Stimulated activated naive B cell treated with anti-CD40 and anti-IgM and Interleukin-4, amounts not matched to agents 10 μg/mL and 1 μg/mL and 100 μg/mL, for 72 hours (primary cell): ENCODE data around the gene STX18.
"Not testable (repeated sequence)": the region's sequence is repeated elsewhere in the genome, so short reads cannot be mapped to it uniquely, and the experiment has no call there.

ENCODE experiments used
- ATAC-seq, 2 donors: fragments of 150-1000 bp; cut with Tn5 transposase; replicated peaks; 2 replicates each; pipeline ENCODE4 v1.10.0; 2021; ENCODE audit warnings: moderate library complexity in 1 of 2
- DNase-seq: peaks from one replicate; pipeline ENCODE4 v3.0.0; 2021
- H3K27ac Mint-ChIP-seq: one replicate; pipeline ENCODE4 v1.8.0; 2022; ENCODE audit warnings: mild to moderate bottlenecking, mixed read lengths
- H3K27me3 Mint-ChIP-seq, 2 donors: one replicate each; pipeline ENCODE4 v1.8.0; 2022; ENCODE audit warnings: mixed read lengths in 2 of 2
- H3K36me3 Mint-ChIP-seq, 2 donors: one replicate each; pipeline ENCODE4 v1.8.0; 2022; ENCODE audit warnings: mixed read lengths in 2 of 2, mild to moderate bottlenecking in 1 of 2
- H3K4me1 Mint-ChIP-seq, 2 donors: one replicate each; pipeline ENCODE4 v1.8.0; 2022; ENCODE audit warnings: mixed read lengths in 2 of 2, mild to moderate bottlenecking in 1 of 2
- H3K4me3 Mint-ChIP-seq, 2 donors: one replicate each; pipeline ENCODE4 v1.8.0; 2022; ENCODE audit warnings: mild to moderate bottlenecking in 2 of 2, mixed read lengths in 2 of 2, moderate library complexity in 1 of 2
- H3K9me3 Mint-ChIP-seq, 2 donors: one replicate each; pipeline ENCODE4 v1.8.0; 2022; ENCODE audit warnings: mixed read lengths in 2 of 2, mild to moderate bottlenecking in 1 of 2

STX18 gene

DNA sequence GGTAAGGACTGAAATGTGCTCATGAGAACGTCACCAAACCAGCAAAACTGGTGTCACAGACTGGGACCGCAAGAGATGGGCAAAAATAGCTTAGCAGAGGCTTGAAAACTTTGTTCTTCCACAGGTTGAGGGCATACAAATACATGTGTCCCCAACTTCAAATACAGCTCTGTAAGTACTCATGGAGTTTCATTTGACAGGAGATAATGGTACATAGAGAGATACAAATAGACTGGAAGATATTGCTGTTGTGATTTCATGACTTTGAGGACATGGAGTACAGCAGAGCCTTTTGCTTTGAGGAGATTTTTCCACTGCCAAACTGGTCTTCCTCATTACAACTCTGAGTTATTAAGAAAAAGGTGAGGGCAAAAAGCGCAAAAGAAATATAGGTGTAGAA is 70.7 kb downstream of the STX18 start:
- DNase-seq (no peak), ATAC-seq (no peak)
- Mint-ChIP-seq H3K4me3 (no peak overlapping the region), H3K4me1 (peaks cover 3 to 10% of the 10 kb centered on the region in 2 donors), H3K36me3 (peaks cover 31 to 48% of the 10 kb centered on the region in 2 donors), H3K9me3 (peaks cover 0 to 2% of the 10 kb centered on the region in 2 donors), H3K27ac (no peak overlapping the region), H3K27me3 (no peaks in the 10 kb centered on the region)

DNA sequence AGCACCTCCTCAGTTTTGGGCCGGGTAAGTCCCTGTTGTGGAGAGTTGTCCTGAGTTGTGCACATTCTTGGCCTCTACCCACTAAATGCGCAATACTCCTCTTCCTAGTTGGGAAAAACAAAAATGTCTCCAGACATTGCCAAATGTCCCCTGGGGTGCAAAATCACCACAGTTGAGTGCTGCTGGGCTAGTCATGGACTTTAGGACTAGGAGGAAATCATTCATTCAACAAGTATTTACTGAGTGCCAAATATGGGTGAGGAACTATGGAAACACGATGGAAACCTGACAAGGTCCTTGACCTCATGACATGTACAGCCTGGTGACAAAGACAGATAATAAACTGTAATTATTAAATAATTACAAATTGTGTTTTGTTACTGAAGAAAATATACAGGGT is 71.6 kb downstream of the STX18 start:
- Mint-ChIP-seq H3K27ac (no peak overlapping the region), H3K36me3 (peaks cover 41 to 58% of the 10 kb centered on the region in 2 donors), H3K27me3 (no peaks in the 10 kb centered on the region), H3K9me3 (peaks cover 6 to 7% of the 10 kb centered on the region in 2 donors), H3K4me1 (peaks cover 3 to 10% of the 10 kb centered on the region in 2 donors), H3K4me3 (no peak overlapping the region)
- DNase-seq (no peak), ATAC-seq (no peak)

DNA sequence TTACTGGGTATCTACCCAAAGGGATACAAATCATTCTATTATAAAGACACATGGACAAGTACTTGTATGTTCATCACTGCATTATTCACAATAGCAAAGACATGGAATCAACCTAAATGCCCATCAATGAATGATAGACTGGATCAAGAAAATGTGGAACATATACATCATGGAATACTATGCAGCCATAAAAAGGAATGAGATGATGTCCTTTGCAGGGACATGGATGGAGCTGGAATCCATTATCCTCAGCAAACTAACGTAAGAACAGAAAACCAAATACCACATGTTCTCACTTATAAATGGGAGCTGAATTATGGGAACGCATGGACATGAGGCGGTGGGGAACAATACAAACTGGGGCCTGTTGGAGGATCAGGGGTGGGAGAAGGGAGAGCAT is 76.6 kb downstream of the STX18 start:
- not testable (repeated sequence) for H3K4me1 Mint-ChIP-seq, ATAC-seq, H3K4me3 Mint-ChIP-seq, H3K27ac Mint-ChIP-seq, DNase-seq, H3K9me3 Mint-ChIP-seq, H3K27me3 Mint-ChIP-seq
- H3K36me3 Mint-ChIP-seq: peaks cover 44 to 64% of the 10 kb centered on the region in 2 donors

DNA sequence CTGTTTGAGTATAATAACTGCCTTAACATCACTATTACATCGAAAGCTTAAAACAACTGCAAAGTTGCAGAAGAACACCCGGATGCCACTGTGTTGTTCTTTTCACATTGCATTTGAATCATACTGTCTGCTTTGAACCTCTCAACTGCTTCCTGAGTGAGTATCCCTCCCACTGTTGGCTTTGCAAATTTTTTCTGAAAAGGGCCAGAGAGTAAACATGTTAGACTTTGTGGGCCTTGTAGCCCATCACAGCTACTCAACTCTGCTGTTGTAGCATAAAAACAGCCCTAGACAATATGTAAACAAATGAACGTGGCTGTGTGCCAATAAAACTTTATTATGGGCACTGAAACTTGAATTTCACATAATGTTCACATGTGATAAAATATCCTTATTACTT is 78.9 kb downstream of the STX18 start:
- Mint-ChIP-seq H3K27ac (no peak overlapping the region), H3K27me3 (no peaks in the 10 kb centered on the region), H3K4me1 (peaks cover 0 to under 1% of the 10 kb centered on the region in 2 donors), H3K36me3 (peaks cover 44 to 69% of the 10 kb centered on the region in 2 donors), H3K4me3 (no peak overlapping the region), H3K9me3 (peaks cover 6 to 7% of the 10 kb centered on the region in 2 donors)
- DNase-seq: no peak
- no peak for ATAC-seq

DNA sequence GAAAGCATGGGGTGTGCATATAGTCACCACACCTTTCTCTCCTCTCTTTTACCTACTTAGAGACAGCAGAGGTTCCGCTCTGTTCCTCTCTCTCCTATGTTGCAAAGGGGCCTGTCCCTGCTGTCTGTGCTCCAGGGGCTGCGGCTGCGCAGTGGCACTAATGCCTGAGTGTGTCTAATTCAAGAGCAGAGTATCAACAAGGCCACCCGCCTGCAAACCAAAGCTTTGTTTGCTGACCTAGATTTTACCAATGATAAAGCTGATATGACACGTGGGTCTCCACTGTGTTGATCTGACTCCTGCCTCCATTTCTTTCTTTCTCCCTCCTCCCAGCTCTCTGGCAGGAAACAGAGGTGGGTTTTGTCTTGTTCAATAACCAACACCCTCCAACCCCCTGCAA is 80.0 kb downstream of the STX18 start:
- no peak for ATAC-seq
- Mint-ChIP-seq H3K9me3 (peaks cover 6 to 7% of the 10 kb centered on the region in 2 donors), H3K27me3 (no peaks in the 10 kb centered on the region), H3K4me3 (no peak overlapping the region), H3K4me1 (peaks cover 0 to 4% of the 10 kb centered on the region in 2 donors), H3K27ac (no peak overlapping the region), H3K36me3 (peaks cover 38 to 63% of the 10 kb centered on the region in 2 donors)
- DNase-seq: no peak

DNA sequence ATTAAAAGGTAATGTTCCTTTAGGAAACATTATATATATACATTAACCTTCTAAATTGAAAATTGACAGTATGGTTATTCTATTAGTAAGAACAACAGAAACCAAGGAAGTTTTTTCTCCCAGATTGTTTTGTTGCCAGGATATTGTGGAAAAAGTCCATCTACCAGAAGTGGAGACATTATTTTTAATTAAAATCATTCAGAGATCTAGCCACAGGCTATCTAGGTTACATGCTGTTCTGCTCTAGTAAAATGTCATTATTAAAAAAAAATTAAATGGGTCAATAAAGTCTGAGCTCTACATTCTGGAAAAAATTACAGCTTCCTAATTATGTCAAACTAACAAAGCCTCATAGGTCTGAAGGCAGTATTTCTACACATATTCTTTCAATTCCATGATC is 80.7 kb downstream of the STX18 start:
- Mint-ChIP-seq H3K4me3 (no peak overlapping the region), H3K27ac (no peak overlapping the region)

DNA sequence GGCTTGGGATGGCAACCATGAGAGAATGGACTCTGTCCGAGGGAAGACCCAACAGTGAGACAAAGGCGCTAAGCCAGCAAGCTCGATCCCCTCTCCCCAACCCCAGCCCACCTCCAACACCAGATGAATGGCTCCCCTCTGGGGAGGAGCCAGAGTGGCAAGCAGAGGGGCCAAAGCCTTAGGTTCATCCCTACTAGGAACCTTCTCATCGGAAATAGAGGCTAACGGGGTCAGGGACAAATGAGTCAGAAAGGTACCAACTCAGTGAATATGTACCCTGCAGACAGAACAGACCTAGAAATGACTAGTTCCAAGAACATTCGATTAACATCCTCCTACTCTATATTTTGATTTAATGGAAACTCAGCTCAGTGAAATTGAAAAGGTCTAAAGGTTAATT is 81.1 kb downstream of the STX18 start:
- DNase-seq: no peak
- Mint-ChIP-seq H3K27ac (no peak overlapping the region), H3K9me3 (peaks cover under 1 to 4% of the 10 kb centered on the region in 2 donors), H3K27me3 (no peaks in the 10 kb centered on the region), H3K36me3 (peaks cover 34 to 59% of the 10 kb centered on the region in 2 donors), H3K4me1 (peaks cover 0 to 4% of the 10 kb centered on the region in 2 donors), H3K4me3 (no peak overlapping the region)
- no peak for ATAC-seq

More for the DNA sequence above, 80.7 kb downstream of the STX18 start:
- H3K36me3 Mint-ChIP-seq: peaks cover 38 to 63% of the 10 kb centered on the region in 2 donors
- no peaks in the 10 kb centered on the region for H3K27me3 Mint-ChIP-seq
- ATAC-seq: no peak
- H3K4me1 Mint-ChIP-seq: peaks cover 0 to 4% of the 10 kb centered on the region in 2 donors
- DNase-seq: no peak
- H3K9me3 Mint-ChIP-seq: peaks cover 4 to 7% of the 10 kb centered on the region in 2 donors

DNA sequence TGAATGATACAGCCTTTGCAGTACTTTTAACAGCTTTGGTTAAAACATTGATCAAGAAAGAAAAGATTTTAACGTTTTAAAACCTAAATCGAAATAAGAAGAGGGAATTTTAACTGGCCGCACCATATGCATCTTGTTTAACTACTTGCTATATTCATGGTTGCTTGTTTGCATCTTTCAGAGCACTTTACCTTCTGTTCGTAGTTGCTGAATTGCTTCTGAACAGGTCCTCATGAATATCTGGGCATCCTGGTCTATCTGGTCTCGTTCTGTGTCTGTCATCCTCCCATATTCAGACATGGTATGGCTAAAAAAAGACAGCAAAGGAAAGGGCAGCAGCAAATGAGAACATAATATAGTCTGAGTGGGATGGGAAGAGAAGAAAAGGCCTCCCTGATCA is 82.7 kb downstream of the STX18 start:
- no peaks in the 10 kb centered on the region for H3K9me3 Mint-ChIP-seq
- no peak overlapping the region for H3K4me3 Mint-ChIP-seq
- no peak for ATAC-seq
- peaks cover 0 to 4% of the 10 kb centered on the region in 2 donors for H3K4me1 Mint-ChIP-seq
- no peak for DNase-seq
- no peaks in the 10 kb centered on the region for H3K27me3 Mint-ChIP-seq
- no peak overlapping the region for H3K27ac Mint-ChIP-seq
- H3K36me3 Mint-ChIP-seq: peaks cover 22 to 48% of the 10 kb centered on the region in 2 donors

DNA sequence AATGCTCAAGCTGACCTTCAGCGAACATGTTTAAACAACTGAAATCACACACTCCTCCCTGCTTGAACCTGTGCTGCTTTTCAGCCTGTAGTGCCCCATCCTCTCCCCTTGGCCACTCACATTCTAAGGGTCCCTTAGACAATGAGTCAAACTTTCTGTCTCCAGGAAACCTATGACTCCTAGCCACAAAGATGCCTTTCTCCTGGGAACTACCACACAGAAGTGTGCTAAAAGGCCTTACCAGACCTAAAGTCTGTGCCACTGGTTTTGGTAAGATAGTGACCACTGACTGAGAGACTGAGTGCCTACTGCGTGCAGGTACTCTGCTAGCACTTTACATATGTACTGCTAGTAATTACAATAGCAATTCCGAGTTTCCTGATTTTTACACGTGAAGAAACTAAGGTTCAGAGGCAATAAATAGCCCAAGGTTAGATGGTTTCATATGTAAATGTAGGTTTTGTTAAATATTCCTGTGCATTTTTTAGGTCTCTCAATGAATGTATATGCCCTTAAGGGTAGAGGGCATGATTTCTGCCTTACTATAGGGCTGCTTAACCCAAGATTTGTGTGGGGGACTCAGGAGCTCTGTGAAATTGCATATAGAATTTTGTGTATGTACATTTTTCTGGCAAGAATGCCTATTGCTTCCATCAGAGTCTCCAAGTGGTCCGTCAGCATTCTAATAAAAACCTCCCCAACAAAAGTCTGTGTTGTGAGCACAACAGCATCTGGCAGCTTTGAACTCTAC is 83.9 kb downstream of the STX18 start:
- peaks cover 29 to 57% of the 10 kb centered on the region in 2 donors for H3K36me3 Mint-ChIP-seq
- H3K4me1 Mint-ChIP-seq: peaks cover 0 to 4% of the 10 kb centered on the region in 2 donors
- H3K4me3 Mint-ChIP-seq: no peak overlapping the region
- no peak overlapping the region for H3K27ac Mint-ChIP-seq
- H3K9me3 Mint-ChIP-seq: no peaks in the 10 kb centered on the region
- no peaks in the 10 kb centered on the region for H3K27me3 Mint-ChIP-seq
- ATAC-seq: no peak
- no peak for DNase-seq

DNA sequence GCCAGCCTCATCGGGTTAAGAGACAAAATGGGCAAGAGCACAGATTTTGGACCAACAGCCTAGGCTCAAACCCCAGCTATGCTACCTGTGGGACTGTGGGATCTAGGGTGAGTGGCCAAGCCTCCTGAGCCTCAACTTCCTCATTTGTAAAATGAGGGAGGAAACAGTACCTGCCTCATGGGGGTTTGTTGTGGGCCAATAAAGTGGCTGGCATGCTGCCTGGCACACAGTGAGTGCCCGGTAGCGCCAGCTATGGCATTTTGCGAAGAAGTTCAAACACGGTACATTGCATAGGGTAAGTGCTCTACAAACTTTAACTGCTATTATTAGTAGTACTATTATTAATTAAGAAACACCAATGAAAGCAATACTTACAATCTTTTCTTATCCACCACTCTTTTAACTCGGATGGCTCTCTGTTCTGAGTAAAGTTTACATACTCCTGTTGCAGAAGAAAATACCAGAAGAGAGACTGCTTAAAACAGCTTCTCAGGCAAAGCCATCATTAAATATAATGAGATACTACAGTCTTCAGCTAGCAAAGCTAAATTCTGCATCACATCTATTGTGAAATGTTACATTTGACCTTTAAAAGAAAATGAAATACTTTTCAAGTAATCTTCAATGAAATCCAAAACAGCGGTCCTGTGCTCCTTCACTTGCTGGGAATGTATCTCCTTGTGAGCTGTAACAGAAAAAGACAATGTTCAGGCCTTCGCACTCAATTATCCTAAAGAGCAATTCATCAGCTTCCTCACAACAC is 84.9 kb downstream of the STX18 start:
- peaks cover 0 to 4% of the 10 kb centered on the region in 2 donors for H3K4me1 Mint-ChIP-seq
- DNase-seq (no peak), ATAC-seq (no peak)
- no peak overlapping the region for H3K27ac Mint-ChIP-seq
- no peak overlapping the region for H3K4me3 Mint-ChIP-seq
- no peaks in the 10 kb centered on the region for H3K27me3 Mint-ChIP-seq
- H3K9me3 Mint-ChIP-seq: no peaks in the 10 kb centered on the region
- peaks cover 34 to 65% of the 10 kb centered on the region in 2 donors for H3K36me3 Mint-ChIP-seq

DNA sequence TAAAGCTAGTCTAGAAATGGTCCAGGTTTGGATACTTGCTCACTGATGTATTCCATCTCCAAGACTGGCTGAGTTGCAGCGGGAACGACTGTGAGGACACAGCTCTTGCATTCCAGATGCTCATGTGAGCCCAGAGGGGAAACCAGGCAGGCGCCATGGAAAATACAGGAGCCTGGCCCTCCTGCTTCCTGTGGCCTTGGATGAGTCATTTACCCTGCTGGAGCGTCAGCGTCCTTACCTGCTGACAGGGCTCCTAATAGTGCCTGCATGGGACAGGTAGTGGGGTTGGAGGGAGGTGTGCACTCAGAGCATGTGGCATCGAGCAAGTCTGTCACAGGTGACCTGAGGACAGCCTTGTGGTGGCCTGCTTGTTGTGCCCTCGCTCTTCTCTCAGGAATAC is 85.5 kb downstream of the STX18 start:
- ATAC-seq (no peak), DNase-seq (no peak)
- H3K4me3 Mint-ChIP-seq: no peak overlapping the region
- H3K9me3 Mint-ChIP-seq: no peaks in the 10 kb centered on the region
- no peak overlapping the region for H3K27ac Mint-ChIP-seq
- H3K4me1 Mint-ChIP-seq: peaks cover 0 to 4% of the 10 kb centered on the region in 2 donors
- no peaks in the 10 kb centered on the region for H3K27me3 Mint-ChIP-seq
- H3K36me3 Mint-ChIP-seq: peaks cover 37 to 67% of the 10 kb centered on the region in 2 donors

DNA sequence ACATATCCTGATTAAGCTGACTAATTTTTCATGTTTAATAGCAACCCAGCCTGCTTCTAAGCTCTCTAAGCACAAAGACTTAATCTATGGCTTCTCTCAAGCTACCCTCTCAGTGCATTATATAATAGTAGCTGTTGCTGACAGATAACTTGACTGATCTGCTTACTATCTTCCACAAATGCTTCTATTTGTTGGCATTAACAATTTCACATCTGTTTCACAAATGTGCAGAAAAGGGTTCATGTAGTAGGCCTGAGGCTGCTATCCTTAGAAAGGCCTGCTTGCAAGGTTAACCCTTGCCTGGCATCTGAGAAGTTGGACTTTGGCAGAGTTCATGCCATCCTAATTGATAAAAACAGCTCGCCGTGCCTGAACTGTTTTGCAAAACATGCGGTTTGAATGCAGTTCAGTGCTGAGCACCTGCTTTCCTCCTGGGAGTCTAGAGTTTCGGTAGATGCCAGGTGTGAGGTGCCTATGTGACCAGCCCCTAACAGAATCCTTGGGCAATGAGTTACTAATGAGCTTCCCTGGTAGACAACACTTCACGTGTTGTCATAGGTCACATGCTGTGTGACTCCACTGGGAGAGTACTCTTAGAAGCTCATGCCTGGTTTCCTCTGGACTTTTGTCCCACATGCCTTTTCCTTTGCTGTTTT is 86.5 kb downstream of the STX18 start:
- peaks cover 37 to 67% of the 10 kb centered on the region in 2 donors for H3K36me3 Mint-ChIP-seq
- no peak overlapping the region for H3K4me3 Mint-ChIP-seq
- no peaks in the 10 kb centered on the region for H3K9me3 Mint-ChIP-seq
- DNase-seq (no peak), ATAC-seq (no peak)
- H3K27ac Mint-ChIP-seq: no peak overlapping the region
- peaks cover 4 to 5% of the 10 kb centered on the region in 2 donors for H3K4me1 Mint-ChIP-seq
- no peaks in the 10 kb centered on the region for H3K27me3 Mint-ChIP-seq

DNA sequence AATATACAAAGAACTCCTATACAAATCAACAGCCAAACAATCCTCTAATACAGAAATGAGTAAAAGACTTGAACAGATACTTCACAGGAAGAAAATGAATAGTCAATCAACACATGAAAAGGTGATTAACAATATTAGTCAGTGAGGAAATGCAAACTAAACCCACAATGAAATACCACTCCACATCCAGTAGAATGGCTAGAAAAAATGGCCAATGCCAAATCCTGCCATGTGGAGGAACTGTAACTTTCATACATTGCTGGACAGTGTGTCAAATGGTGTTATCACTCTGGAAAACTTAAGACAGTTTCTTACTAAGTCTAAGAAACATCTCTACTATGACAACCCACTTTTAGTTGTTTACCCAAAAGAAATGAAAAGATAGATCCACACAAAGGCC is 95.4 kb downstream of the STX18 start:
- Mint-ChIP-seq H3K4me3 (no peak overlapping the region), H3K9me3 (no peaks in the 10 kb centered on the region), H3K27me3 (no peaks in the 10 kb centered on the region), H3K27ac (no peak overlapping the region), H3K36me3 (peaks cover 14 to 33% of the 10 kb centered on the region in 2 donors), H3K4me1 (peaks cover 0 to 9% of the 10 kb centered on the region in 2 donors)
- ATAC-seq (no peak), DNase-seq (no peak)

DNA sequence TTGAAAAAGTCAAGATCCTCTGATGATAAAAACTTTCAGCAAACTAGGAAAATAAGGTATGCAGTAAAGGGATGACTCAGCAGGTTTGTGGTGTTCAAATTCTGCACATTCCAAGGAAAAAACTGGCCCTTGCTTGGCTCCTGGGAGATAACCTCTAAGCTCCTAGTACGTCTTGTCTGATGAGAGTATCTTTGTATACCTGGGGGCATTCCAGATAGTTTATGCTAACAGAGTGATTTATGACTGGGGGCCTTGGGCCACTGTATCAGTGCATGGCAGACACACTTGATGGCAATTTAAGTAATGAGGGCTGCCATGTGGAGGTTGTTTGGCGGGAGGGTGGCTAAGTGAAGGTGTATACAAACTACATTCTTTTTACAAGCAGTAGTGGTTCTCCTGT is 98.0 kb downstream of the STX18 start:
- no peak for ATAC-seq
- peaks cover 11 to 32% of the 10 kb centered on the region in 2 donors for H3K36me3 Mint-ChIP-seq
- no peak for DNase-seq
- H3K9me3 Mint-ChIP-seq: no peaks in the 10 kb centered on the region
- no peaks in the 10 kb centered on the region for H3K4me1 Mint-ChIP-seq
- no peak overlapping the region for H3K4me3 Mint-ChIP-seq
- peak overlapping the region; percentile 62 for H3K27ac Mint-ChIP-seq
- H3K27me3 Mint-ChIP-seq: no peaks in the 10 kb centered on the region
